Measurements from ENCODE around the gene XPR1. TPM values are rescaled to one million over a fixed set of nuclear protein-coding genes. Genes with fewer than 3 reads are reported as not detected.

The XPR1 gene
- total and polyA plus RNA-seq, 2 donors (not counting 3 experiments of a cell fraction or from before 2014, with no cell fraction given): 23.9 to 26.7 TPM

GRCh38 chr1:180627411-180627810, 4.4 kb upstream of the XPR1 start:
- TF ChIP-seq EZH2 (IDR thresholded peaks at IDR 0.05; ENCODE audit: borderline replicate concordance, low read depth, low read length, severe bottlenecking) (no peak), CTCF (IDR thresholded peaks at IDR 0.05; ENCODE audit: extremely low read depth in 1 of 2, insufficient read depth in 1 of 2, low read depth in 1 of 2, low read length in 2 of 2) (no peak), FOS (IDR thresholded peaks at IDR 0.05; ENCODE audit: borderline replicate concordance, insufficient read depth, low read length) (no peak), GATA2 (IDR thresholded peaks at IDR 0.05; ENCODE audit: insufficient read depth, insufficient read length, low read depth, low read length) (no peak), MYC (IDR thresholded peaks at IDR 0.05; ENCODE audit: low read depth, low read length) (no peak), POLR2AphosphoS5 (IDR thresholded peaks at IDR 0.05; ENCODE audit: insufficient read depth, low read depth, low read length) (no peak), JUN (IDR thresholded peaks at IDR 0.05; ENCODE audit: borderline replicate concordance, insufficient read depth, insufficient read length, low read depth) (no peak), POLR2A (IDR thresholded peaks at IDR 0.05; ENCODE audit: low read depth, low read length) (no peak), MAX (IDR thresholded peaks at IDR 0.05; ENCODE audit: insufficient read depth, insufficient read length) (no peak)
- DNase-seq (ENCODE audit: low read depth, low spot score) (no peak), FAIRE-seq (no peak)
- Histone ChIP-seq H3K9me1 (replicated peaks; ENCODE audit: control insufficient read depth, extremely low read depth, insufficient read depth, low read length) (no peaks in the 10 kb centered on the region), H3K27ac (ENCODE audit: insufficient read depth, low read depth, low read length) (no peak overlapping the region), H2AFZ (ENCODE audit: low read depth, low read length) (no peak overlapping the region), H3K36me3 (ENCODE audit: control insufficient read depth in 2 of 2, extremely low read depth in 1 of 2, insufficient read depth in 2 of 2, low read length in 2 of 2) (no peaks in the 10 kb centered on the region), H4K20me1 (replicated peaks; ENCODE audit: control insufficient read depth, extremely low read depth, insufficient read depth, low read length) (no peaks in the 10 kb centered on the region), H3K27me3 (ENCODE audit: control insufficient read depth in 2 of 2, insufficient read depth in 2 of 2, low read length in 2 of 2) (peaks cover 4 to 20% of the 10 kb centered on the region in 2 experiments), H3K4me3 (replicated peaks in 1 of 3; ENCODE audit: insufficient read depth in 1 of 3, low read depth in 1 of 3, low read length in 3 of 3) (no peak overlapping the region), H3K9ac (replicated peaks; ENCODE audit: extremely low read depth, insufficient read depth, low read length) (no peak overlapping the region), H3K4me2 (ENCODE audit: insufficient read depth, low read length) (no peak overlapping the region), H3K79me2 (ENCODE audit: control insufficient read depth, insufficient read depth, low read length) (peaks cover under 1% of the 10 kb centered on the region), H3K9me3 (replicated peaks; ENCODE audit: control insufficient read depth, insufficient read depth, low read length) (no peaks in the 10 kb centered on the region), H3K4me1 (ENCODE audit: control insufficient read depth, extremely low read depth, insufficient read depth, low read length) (no peaks in the 10 kb centered on the region)
- dilution Hi-C loops (cut with MboI; ENCODE audit: extremely low pct_ligation_motif_present, low sequenced_read_pairs): no loop called here
- CTCF ChIA-PET: interaction anchor here (1.9 to 2.9 kb wide), 2 partner anchors 10 to 235 kb away, joined by 5 to 22 read pairs; no protein-coding TSS in a partner anchor
- intact Hi-C loops (cut with micrococcal nuclease): no loop called here
- no TSS peak for BruUV-seq (replicated peaks)
- POLR2A ChIA-PET: no interaction called here

All from endothelial cell of umbilical vein (primary cell).